H1 (cell line): ENCODE results near the gene EPHA3. TPM values are rescaled to one million over a fixed set of nuclear protein-coding genes. Genes with fewer than 3 reads are reported as not detected.

Experiments used
- CTCF ChIA-PET: fragments of 300-600 bp; sonication (Branson Sonifier 250); formaldehyde crosslinking; loops from one replicate; lab custom pipeline; 2021; ENCODE audit not compliant: partially characterized antibody; lab: Charles Lee
- POLR2A ChIA-PET: fragments of 300-600 bp; sonication (Branson Sonifier 250); formaldehyde crosslinking; loops from one replicate; lab custom pipeline; 2021; ENCODE audit warnings: inconsistent platforms; ENCODE audit not compliant: partially characterized antibody; lab: Charles Lee
- DNase-seq, 2 experiments: peaks; one replicate each; pipeline versions ENCODE4 v3.0.0 to v3.0.0-alpha.2; 2010 to 2022; ENCODE audit warnings: low spot score in 2 of 2, low read depth in 1 of 2, mixed read lengths in 1 of 2
- FAIRE-seq: peaks from 2 replicates; lab custom pipeline; 2011; peaks lifted over from hg19 to GRCh38; lab: Jason Lieb, UNC
- H2AFZ ChIP-seq: 2 replicates; pipeline ENCODE4 v1.8.1; 2012; ENCODE audit warnings: low read length, inconsistent platforms
- H2AK5ac ChIP-seq: 2 replicates; pipeline ENCODE4 v1.6.1; 2013; ENCODE audit warnings: low read depth, low read length
- H2BK120ac ChIP-seq: replicated peaks from 2 replicates; pipeline ENCODE3; 2013; ENCODE audit warnings: low read depth, low read length, inconsistent platforms
- H2BK12ac ChIP-seq: 2 replicates; pipeline ENCODE4 v1.6.1; 2013; ENCODE audit warnings: low read depth, low read length
- H2BK15ac ChIP-seq: 2 replicates; pipeline ENCODE4 v1.6.1; 2013; ENCODE audit warnings: low read length
- H2BK20ac ChIP-seq: 2 replicates; pipeline ENCODE4 v1.6.1; 2013; ENCODE audit warnings: low read length
- H2BK5ac ChIP-seq: 2 replicates; pipeline ENCODE4 v1.6.1; 2013; ENCODE audit warnings: low read depth, low read length
- H3K14ac ChIP-seq: 2 replicates; pipeline ENCODE4 v1.6.1; 2013; ENCODE audit warnings: inconsistent platforms; ENCODE audit not compliant: insufficient read length
- H3K18ac ChIP-seq: 2 replicates; pipeline ENCODE4 v1.6.1; 2013; ENCODE audit warnings: low read length; ENCODE audit errors: extremely low read depth
- H3K23ac ChIP-seq: 2 replicates; pipeline ENCODE4 v1.6.1; 2013; ENCODE audit warnings: inconsistent platforms; ENCODE audit not compliant: insufficient read length
- H3K23me2 ChIP-seq: 2 replicates; pipeline ENCODE4 v1.6.1; 2013; ENCODE audit warnings: low read depth, low read length
- H3K27ac ChIP-seq: 2 replicates; pipeline ENCODE4 v1.6.1; 2011; ENCODE audit warnings: low read depth, low read length, inconsistent platforms
- H3K27me3 ChIP-seq, 4 experiments: replicated peaks in 1 of 4; 1 replicate in 1 of 4; 2 replicates in 3 of 4; pipeline versions ENCODE4 v1.6.1 to v1.8.1; 2011 to 2013; ENCODE audit warnings: low read length in 3 of 4, mild to moderate bottlenecking in 3 of 4, inconsistent platforms in 2 of 4, mixed read lengths in 2 of 4, moderate library complexity in 1 of 4; ENCODE audit not compliant: control insufficient read depth in 3 of 4, insufficient read depth in 3 of 4; ENCODE audit errors: extremely low read depth in 1 of 4
- H3K36me3 ChIP-seq, 4 experiments: 2 replicates each; pipeline versions ENCODE4 v1.6.1 to v1.8.1; 2011 to 2013; ENCODE audit warnings: mild to moderate bottlenecking in 4 of 4, low read length in 3 of 4, moderate library complexity in 2 of 4, control low read depth in 1 of 4, inconsistent platforms in 1 of 4; ENCODE audit not compliant: insufficient read depth in 4 of 4, control insufficient read depth in 2 of 4
- H3K4ac ChIP-seq: replicated peaks from 2 replicates; pipeline ENCODE3; 2013; ENCODE audit warnings: low read length, low read depth, mixed read lengths, inconsistent platforms; ENCODE audit not compliant: insufficient read length
- H3K4me1 ChIP-seq, 4 experiments: replicated peaks in 1 of 4; 1 replicate in 1 of 4; 2 replicates in 3 of 4; pipeline versions ENCODE4 v1.6.1 to v1.8.1; 2011 to 2013; ENCODE audit warnings: low read length in 3 of 4, inconsistent platforms in 2 of 4, mixed read lengths in 1 of 4; ENCODE audit not compliant: insufficient read depth in 4 of 4, control insufficient read depth in 3 of 4
- H3K4me2 ChIP-seq, 2 experiments: 2 replicates each; pipeline versions ENCODE4 v1.6.1 to v1.8.1; 2011 to 2013; ENCODE audit warnings: low read depth in 2 of 2, low read length in 2 of 2, control low read depth in 1 of 2, inconsistent platforms in 1 of 2, mild to moderate bottlenecking in 1 of 2; ENCODE audit not compliant: insufficient read depth in 1 of 2
- H3K4me3 ChIP-seq, 4 experiments: fragments of 200-600, 300-600 bp in 1 of 4; sonication (generic), shearing (Covaris generic), sonication (Bioruptor Twin) in 1 of 4; 2 replicates each; pipeline versions ENCODE4 v1.5.1 to v1.8.1; 2011 to 2016; ENCODE audit warnings: low read length in 4 of 4, low read depth in 3 of 4, control low read depth in 2 of 4, inconsistent platforms in 2 of 4, mild to moderate bottlenecking in 2 of 4, mixed read lengths in 1 of 4, moderate library complexity in 1 of 4; ENCODE audit not compliant: insufficient read depth in 2 of 4; ENCODE audit errors: extremely low read depth in 1 of 4
- H3K56ac ChIP-seq: replicated peaks from 2 replicates; pipeline ENCODE3; 2013; ENCODE audit warnings: low read depth, mild to moderate bottlenecking, mixed read lengths, low read length, inconsistent platforms; ENCODE audit not compliant: insufficient read length
- H3K79me1 ChIP-seq: 2 replicates; pipeline ENCODE4 v1.6.1; 2013; ENCODE audit warnings: low read depth, low read length, control low read depth
- H3K79me2 ChIP-seq, 2 experiments: 2 replicates each; pipeline versions ENCODE4 v1.6.1 to v1.8.1; 2012 to 2013; ENCODE audit warnings: low read length in 2 of 2, mild to moderate bottlenecking in 2 of 2, inconsistent platforms in 1 of 2; ENCODE audit not compliant: insufficient read depth in 2 of 2, control insufficient read depth in 1 of 2
- H3K9ac ChIP-seq, 4 experiments: replicated peaks in 1 of 4; 1 replicate in 1 of 4; 2 replicates in 3 of 4; pipeline versions ENCODE4 v1.6.1 to v1.8.1; 2011 to 2013; ENCODE audit warnings: low read depth in 3 of 4, low read length in 3 of 4, control low read depth in 2 of 4, mild to moderate bottlenecking in 2 of 4, moderate library complexity in 2 of 4, inconsistent platforms in 1 of 4; ENCODE audit errors: extremely low read depth in 1 of 4
- H3K9me3 ChIP-seq, 2 experiments: 2 replicates each; pipeline versions ENCODE4 v1.6.1 to v1.8.1; 2012 to 2013; ENCODE audit warnings: mild to moderate bottlenecking in 2 of 2, moderate library complexity in 2 of 2, control low read depth in 1 of 2, inconsistent platforms in 1 of 2, low read depth in 1 of 2, low read length in 1 of 2, mixed read lengths in 1 of 2; ENCODE audit not compliant: insufficient read depth in 2 of 2
- H4K20me1 ChIP-seq, 2 experiments: replicated peaks in 1 of 2; 2 replicates each; pipeline versions ENCODE3 to v1.8.1; 2011 to 2013; ENCODE audit warnings: inconsistent platforms in 2 of 2, low read length in 2 of 2, mild to moderate bottlenecking in 1 of 2; ENCODE audit not compliant: insufficient read depth in 2 of 2, control insufficient read depth in 1 of 2
- H4K5ac ChIP-seq: 2 replicates; pipeline ENCODE4 v1.6.1; 2013; ENCODE audit warnings: low read length, low read depth, mixed read lengths, inconsistent platforms; ENCODE audit not compliant: insufficient read length
- H4K8ac ChIP-seq: 2 replicates; pipeline ENCODE4 v1.8.0; 2013; ENCODE audit warnings: mild to moderate bottlenecking, moderate library complexity, low read length, inconsistent platforms; ENCODE audit not compliant: insufficient read depth; ENCODE audit errors: extremely low read depth
- H4K91ac ChIP-seq: replicated peaks from 2 replicates; pipeline ENCODE3; 2013; ENCODE audit warnings: low read length, mixed read lengths, inconsistent platforms; ENCODE audit not compliant: insufficient read length
- HDAC2 ChIP-seq, 2 experiments: fragments of 300-600 bp in 1 of 2; sonication (generic) in 1 of 2; IDR thresholded peaks; 2 replicates each; pipeline ENCODE4 v1.6.1; 2011 to 2012; ENCODE audit warnings: low read depth in 2 of 2, low read length in 2 of 2, mild to moderate bottlenecking in 2 of 2, moderate library complexity in 2 of 2, borderline replicate concordance in 1 of 2, inconsistent platforms in 1 of 2
- JUN ChIP-seq: IDR thresholded peaks from 2 replicates; pipeline ENCODE4 v1.6.1; 2011; ENCODE audit warnings: low read depth, mild to moderate bottlenecking, improper control_type of control experiment, low read length
- WGBS, 2 experiments: shearing (Covaris generic) in 1 of 2; methylation state at CpG; one replicate each; pipeline versions ENCODE4 v1.1.6 to v1.1.7; 2013 to 2015; ENCODE audit warnings: low lambda C conversion rate in 2 of 2, mixed read lengths in 2 of 2, inconsistent platforms in 1 of 2, low coverage in 1 of 2, missing lambda C conversion rate in 1 of 2; ENCODE audit not compliant: insufficient replicate concordance in 2 of 2, insufficient coverage in 1 of 2, insufficient read length in 1 of 2; ENCODE audit errors: extremely low coverage in 1 of 2, missing lambda C conversion rate in 1 of 2; 5-methylcytosine and 5-hydroxymethylcytosine counted together
- polyA plus RNA-seq, 7 experiments: library from polyadenylated mRNA; depleted of rRNA in 3 of 7; stranded (reverse) in 5 of 7; unstranded in 2 of 7; fragments of >200 nt in 5 of 7; fragments of 200-250 nt in 2 of 7; gene quantifications; 1 replicate in 5 of 7; 2 replicates in 1 of 7; 4 replicates in 1 of 7; pipeline versions ENCODE4 v1.2.1 to v1.2.3, GENCODE V29; 2011 to 2013; ENCODE audit warnings: missing spikeins in 2 of 7, mixed read lengths in 2 of 7
- total RNA-seq: library from RNA; stranded (reverse); fragmentation: NEBNext Ultra II Directional; extraction: Animal tissue kit (Norgen Biotek cat#: 25700); gene quantifications from 2 replicates; pipeline ENCODE4 v1.2.1, GENCODE V29; 2021
- TF ChIP-seq, protein P1 (sequence below): IDR thresholded peaks from 2 replicates; pipeline ENCODE4 v1.6.1; 2011; ENCODE audit warnings: low read depth, mild to moderate bottlenecking, low read length; ENCODE audit not compliant: insufficient read depth

EPHA3 gene
- total and polyA plus RNA-seq, 2 of the 8 experiments (the other 6 are each of a cell fraction or from before 2014, with no cell fraction given), result 0.09 to 0.22 TPM

DNA sequence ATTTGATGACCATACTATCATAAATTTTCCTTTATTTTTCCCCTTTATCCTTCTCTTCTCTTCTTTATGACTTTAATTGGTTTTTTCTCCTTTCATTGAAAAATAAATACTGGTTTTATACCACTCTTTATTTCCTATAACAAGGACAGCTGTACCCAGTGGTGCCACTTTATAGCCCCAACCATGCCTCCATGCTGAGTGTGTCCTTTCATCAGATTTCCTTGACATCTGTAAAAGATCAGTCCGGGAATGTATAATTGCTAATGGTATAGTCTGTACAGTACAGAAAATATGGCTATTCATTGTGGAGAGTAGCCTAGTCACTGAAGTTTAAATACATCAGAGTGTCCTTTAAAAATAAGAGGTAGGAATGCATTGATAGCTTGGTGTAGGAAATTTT, 74.6 kb downstream of the EPHA3 start:
- Histone ChIP-seq H3K79me2 (no peaks in the 10 kb centered on the region), H4K8ac (no peak overlapping the region), H2BK5ac (no peak overlapping the region), H3K23ac (no peak overlapping the region), H2AK5ac (no peak overlapping the region), H3K79me1 (no peaks in the 10 kb centered on the region), H3K9me3 (no peaks in the 10 kb centered on the region), H3K27ac (no peak overlapping the region), H3K36me3 (no peaks in the 10 kb centered on the region), H2BK12ac (no peak overlapping the region), H2AFZ (no peak overlapping the region), H3K23me2 (no peaks in the 10 kb centered on the region), H3K18ac (no peak overlapping the region), H3K4me2 (no peak overlapping the region), H4K20me1 (no peaks in the 10 kb centered on the region), H4K5ac (no peak overlapping the region), H2BK20ac (no peak overlapping the region), H3K4ac (no peak overlapping the region), H3K4me1 (peaks cover 0 to 9% (median 1%) of the 10 kb centered on the region in 4 experiments; a peak in 1 of 7 replicates), H3K4me3 (no peak overlapping the region), H3K56ac (no peak overlapping the region)
- POLR2A ChIA-PET, result no interaction called here
- no peak for DNase-seq
- TF ChIP-seq HDAC2 (IDR thresholded peaks at IDR 0.05; ENCODE audit: borderline replicate concordance in 1 of 2, low read depth in 2 of 2, low read length in 2 of 2) (no peak), JUN (no peak)
- TF ChIP-seq, protein P1, sequence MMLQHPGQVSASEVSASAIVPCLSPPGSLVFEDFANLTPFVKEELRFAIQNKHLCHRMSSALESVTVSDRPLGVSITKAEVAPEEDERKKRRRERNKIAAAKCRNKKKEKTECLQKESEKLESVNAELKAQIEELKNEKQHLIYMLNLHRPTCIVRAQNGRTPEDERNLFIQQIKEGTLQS, result no peak
- TF ChIP-seq, all 59 proteins: peak for 0
- Histone ChIP-seq H3K14ac (no peak overlapping the region), H3K27me3 (no peaks in the 10 kb centered on the region), H4K91ac (no peak overlapping the region), H3K9ac (no peak overlapping the region), H2BK120ac (no peak overlapping the region), H2BK15ac (no peak overlapping the region)
- 91% methylated on average over 1 of the region's 1 CpG; no CpG with 5 or more reads in 1 of the 2 experiments for WGBS, 2 experiments
- CTCF ChIA-PET, result no interaction called here
- FAIRE-seq, result no peak
